ENCODE results near the gene SLC5A4.
"Not testable (repeated sequence)": the region's sequence is repeated elsewhere in the genome, so short reads cannot be mapped to it uniquely, and the experiment has no call there.

Gene SLC5A4

DNA sequence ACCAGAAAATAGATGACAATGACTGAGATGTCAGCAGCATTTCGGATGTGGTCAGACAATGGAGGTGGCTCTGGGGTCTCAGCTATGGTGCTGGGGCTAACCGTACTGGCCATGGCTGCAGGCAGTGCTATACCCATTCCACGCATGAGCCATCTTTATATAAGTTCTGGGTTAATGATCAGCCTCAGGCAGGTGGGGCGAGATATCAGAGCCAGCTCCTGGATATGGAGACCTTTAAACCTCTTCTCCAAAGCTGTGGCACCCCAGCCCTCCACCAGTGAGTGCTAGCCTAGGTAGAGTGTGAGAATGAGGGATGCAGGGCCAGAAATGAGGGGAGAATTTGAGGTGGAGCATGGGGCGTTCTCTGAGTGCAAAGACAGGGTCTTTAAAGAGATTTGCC lies at the start of gene SLC5A4:
Gene SLC5A4, minus strand, starts transcription at position 131 of the 400 bp plus-strand sequence. Its CDS starts 18 bp downstream, at position 113.
- DNase-seq, result no peak

DNA sequence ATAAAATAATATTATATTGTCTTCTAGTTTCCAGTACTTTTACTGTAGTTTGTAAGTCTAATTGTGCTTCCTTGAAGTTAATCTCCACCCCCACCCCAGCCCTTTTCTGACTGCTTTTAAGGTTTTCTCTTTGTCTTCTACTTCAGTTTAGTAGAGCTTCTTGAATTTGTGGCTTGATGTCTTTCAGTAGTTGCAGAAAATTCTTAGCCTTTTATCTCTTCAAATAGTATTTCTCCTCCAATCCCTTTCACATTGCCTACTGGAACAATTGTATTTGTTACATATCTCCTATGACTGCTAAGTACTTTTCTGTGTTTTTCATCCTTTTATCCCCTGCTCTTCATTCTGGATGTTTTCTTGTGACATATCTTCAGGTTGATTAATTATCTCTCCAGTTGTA lies 38.8 kb upstream of the SLC5A4 start:
- DNase-seq, result not testable (repeated sequence)

DNA sequence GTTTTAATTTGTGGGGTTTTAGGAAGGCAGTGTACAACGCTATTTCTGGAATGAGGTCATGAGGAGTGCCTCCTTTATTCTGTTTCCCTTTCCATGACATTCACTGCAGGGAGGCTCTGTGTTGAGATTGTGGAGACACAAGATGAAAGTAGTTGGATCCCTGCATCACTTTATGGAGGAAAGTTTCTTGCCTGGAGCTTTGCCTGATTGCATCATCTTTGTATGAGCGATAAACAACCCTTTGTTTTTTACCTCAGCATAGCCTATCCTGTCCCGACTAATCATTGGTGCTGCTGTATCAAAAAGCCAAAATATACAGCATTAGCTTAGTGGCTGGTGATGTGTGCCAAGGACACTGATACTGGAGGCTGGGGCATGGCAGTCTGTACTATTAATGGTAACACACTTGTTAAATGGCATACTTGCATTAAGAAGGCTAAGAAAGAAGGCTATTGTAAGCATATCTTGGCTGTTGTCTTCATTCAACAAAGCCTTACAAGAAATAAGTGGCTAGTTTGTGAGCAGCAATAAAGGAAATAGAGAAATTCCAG lies 31.2 kb upstream of the SLC5A4 start:
- DNase-seq, result no peak

DNA sequence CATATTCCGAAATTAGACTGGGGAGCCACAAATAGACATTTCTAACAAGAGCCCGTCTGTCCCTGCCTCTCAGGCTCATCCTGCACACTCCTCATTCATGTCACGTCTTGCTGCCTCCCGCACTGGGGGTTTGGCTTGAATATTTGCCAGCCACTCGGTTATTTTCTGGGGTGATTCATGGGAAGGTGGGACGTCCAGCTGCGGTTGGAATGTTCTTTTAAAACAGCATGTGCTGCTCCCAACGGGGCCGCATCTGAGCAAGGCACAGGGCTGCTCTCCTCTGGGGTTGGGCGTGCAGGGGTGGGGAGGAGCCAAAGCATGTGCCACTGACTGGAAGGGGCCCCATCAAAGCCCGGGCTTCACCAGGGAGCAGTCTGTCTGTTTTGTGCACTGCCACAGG lies 25.9 kb upstream of the SLC5A4 start:
- DNase-seq, result no peak

DNA sequence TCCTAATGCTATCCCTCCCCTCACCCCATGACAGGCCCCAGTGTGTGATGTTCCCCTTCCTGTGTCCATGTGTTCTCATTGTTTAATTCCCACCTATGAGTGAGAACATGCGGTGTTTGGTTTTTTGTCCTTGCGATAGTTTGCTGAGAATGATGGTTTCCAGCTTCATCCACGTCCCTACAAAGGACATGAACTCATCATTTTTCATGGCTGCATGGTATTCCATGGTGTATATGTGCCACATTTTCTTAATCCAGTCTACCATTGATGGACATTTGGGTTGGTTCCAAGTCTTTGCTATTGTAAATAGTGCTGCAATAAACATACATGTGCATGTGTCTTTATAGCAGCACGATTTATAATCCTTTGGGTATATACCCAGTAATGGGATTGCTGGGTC lies 20.2 kb upstream of the SLC5A4 start:
- not testable (repeated sequence) for DNase-seq

DNA sequence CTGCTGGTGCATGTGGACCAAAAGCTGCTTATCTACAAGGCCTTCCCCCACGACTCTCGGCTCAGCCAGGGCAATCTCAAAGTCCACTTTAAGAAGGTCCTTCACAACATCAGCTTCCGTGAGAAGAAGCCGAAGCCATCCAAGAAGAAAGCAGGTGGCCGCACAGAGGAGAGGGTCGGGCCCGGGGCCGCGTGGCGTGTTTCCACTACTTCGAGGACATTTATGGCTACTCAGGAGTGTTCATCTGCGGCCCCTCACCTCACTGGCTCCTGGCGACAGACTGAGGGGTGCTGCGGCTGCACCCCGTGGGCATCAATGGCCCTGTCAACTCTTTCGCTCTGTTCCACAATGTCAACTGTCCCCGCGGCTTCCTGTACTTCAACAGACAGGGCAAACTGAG lies 16.2 kb upstream of the SLC5A4 start:
- DNase-seq, result no peak

DNA sequence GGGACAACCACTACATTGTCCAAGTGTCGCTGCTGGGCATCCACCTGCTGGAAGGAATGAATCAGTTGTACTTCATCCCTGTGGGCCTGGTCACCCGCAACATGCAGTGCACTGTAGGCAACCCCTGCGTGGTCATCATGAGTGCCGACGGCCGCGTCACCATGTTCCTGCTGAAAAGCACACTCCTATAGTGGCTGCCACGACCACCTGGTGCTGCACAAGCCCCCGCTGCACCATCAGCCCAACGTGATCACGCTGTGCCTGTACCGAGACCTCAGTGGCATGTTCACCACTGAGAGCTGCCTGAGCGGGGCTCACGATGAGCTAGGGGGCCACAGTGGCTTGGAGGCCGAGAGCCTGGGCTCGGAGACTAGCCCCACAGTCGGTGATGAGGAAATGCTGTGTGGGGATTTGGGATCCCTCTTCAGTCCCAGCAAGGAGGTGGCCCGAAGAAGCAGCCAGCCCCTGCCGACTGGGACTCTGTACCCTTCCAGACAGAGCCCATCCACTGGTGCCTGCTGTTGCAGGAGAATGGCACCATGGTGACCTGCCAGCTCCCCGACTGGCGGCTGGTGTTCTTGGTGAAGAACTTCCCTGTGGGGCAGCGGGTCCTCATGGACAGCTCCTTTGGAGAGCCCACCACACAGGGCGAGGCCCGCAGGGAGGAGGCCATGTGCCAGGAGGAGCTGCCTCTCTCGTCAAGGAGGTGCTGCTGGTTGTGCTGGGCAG lies 15.7 kb upstream of the SLC5A4 start:
- DNase-seq, result no peak

DNA sequence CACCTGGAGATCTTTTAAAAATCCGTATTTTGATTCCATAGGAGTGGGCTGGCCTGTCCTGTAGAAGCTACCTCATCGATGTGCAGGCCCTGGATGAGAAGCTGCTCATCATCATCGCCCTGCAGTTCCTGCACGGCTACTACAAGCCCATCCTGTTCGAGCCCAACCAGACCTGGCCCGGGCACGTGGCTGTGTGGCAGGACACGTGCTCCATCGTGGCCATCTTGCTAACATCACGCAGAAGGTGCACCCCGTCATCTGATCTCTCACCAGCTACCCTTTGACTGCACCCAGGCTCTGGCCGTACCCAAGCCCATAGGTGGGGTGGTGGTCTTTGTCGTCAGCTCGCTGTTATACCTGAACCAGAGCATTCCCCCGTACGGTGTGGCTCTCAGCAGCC lies 14.2 kb upstream of the SLC5A4 start:
- DNase-seq, result no peak

DNA sequence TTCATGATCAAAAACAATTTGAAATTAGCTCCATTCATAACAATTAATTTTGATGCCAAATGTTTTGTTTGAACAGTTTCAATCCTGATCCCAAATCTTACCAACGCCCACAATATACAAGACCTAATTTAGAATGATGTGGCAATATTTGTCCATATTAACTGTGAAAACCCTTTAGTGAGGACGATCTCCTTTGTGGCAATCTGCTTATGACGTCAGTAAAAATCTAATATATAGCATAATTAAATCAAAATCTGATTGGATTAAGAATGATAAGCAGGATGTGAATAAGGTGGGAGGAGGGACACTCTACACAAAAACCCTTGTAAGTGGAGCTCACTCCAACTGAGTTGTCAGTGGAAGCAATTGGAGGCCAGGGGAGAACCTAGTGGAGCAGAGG lies 11.9 kb upstream of the SLC5A4 start:
- DNase-seq, result no peak

DNA sequence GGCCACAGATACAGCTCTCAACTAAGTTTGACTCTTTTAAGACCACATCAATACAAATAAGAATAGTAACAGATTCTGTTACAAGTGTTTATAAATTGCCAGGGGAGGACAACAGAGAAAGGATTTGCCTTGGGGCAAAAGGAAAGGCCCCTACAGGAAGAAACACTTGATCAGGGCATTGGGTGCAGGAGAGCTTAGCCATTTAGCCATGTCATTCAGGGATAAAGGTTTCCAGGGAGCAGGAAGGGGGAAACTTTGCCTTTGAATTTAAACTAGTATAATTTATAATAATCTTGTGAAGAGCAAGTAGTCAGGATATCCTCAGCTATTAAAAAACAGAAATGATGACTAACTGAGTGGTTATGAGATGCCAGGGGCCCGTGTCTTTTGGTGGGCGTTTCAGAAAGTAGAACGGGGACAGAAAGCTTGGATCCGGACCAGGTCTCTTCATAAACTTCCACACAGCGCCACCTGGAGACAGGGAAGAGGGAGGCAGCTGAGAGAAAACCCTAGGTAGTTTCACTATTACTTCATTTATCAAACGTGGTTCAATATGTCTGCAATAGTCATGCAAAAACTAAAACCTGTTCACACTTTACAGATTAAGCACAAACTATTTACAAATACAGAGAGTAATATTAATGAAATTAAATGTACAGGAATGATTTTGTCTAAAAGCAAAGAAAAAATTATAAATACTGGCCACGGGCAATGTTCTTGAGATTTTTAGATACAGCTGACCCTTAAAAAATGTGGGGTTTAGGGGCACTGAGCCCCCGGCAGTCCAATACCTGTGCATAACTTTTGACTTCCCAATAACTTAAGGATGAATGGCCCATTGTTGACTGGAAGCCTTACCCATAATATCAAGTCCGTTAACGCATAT lies 11.0 kb upstream of the SLC5A4 start:
- peak; percentile 82 for DNase-seq

DNA sequence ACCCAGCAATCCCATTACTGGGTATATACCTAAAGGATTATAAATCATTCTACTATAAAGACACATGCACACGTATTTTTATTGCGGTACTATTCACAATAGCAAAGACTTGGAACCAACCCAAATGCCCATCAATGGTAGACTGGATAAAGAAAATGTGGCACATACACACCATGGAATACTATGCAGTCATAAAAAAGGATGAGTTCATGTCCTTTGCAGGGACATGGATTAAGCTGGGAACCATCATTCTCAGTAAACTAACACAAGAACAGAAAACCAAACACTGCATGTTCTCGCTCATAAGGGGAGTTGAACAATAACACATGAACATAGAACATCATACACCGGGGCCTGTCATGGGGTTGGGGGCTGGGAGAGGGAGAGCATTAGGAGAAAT lies 8.5 kb upstream of the SLC5A4 start:
- not testable (repeated sequence) for DNase-seq

DNA sequence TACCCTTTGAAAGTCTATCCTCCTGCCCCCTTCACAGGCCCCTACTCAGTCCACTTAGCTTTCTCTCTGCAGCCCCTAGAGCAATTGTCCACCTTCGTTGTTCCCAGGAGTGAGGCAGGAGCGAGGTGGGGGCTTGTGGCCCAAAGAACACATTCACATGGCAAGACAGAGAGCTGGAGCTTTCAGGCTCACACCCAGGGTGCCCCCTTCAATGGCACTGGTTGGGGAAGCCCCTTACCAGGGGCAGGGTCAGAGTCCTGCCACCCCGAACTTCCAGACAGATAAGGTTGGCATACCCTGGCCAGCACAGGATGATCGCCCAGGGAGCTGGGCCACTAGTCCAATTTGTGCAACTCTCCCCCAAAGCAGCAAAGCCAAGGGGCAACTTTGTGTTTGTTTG lies 6.2 kb upstream of the SLC5A4 start:
- DNase-seq, result no peak

DNA sequence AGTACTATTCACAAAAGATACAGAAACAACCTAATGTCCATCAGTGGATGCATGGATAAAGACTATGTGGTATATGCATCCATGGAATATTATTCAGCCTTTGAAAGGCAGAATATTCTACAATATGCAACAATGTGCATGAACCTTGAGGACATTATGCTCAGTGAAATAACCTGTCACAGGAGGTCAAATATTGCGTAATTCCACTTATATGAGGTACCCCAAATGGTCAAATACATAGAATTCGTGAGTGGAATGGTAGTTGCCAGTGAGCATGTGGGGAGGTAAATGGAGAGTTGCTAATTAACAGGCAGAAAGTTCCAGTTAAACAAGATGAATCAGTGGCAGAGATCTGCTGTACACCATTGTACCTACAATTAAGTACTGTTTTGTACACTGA lies 3.6 kb upstream of the SLC5A4 start:
- DNase-seq, result no peak

DNA sequence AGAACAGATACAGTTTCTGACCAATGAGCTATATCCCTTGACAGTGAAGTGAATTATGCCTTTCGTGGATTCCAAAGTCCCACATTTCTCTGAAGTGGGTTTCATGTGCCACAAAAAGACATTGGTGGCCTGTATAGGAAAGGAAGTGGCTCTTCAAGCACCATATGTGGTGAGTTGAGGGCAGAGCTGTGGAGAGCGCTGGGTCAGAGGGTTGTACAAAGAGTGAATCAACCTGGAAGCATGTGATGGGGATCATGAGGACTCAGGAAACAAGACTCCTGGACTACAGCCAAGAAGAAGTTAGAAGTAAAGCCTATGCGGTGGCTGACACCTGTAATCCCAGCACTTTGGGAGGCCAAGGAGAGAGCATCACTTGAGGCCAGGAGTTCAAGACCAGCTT lies 579 bp upstream of the SLC5A4 start:
- DNase-seq, result no peak

DNA sequence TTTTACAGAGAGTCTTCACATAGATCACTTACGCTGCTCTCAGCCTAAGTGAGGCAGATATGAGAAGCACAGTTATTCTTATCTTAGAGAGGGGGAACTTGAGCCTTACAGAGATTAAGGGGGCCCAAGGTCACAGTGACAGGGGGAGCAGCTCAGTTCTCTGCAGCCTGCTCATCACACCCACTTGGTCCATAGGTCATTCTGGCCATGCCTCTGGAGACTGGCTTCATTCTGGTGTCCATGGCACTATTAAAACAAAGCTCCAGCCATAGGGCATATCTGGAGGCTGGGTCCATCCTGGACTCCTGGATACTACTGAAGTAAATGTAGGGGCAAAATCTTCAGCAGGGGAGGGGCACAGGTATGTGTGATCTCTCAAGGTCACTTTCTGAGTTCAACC lies 5.9 kb downstream of the SLC5A4 start:
- no peak for DNase-seq

DNA sequence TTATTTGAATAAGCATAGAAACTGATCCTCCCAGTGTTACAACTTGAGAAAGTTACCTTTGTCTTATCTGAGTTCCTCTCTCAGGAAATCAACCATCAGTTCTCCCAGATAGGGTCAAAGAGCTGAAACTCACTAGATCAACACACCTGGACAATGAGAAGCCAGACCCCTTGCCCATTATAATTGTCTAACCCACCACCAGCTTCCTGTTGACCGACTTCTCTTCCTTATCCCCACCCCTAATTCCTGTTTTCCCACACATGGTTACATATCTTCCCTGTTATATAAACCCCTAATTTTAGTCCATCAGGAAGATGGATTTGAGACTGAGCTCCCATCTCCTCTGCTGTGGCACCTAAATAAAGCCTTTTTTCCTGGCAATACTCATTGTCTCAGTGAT lies 6.9 kb downstream of the SLC5A4 start:
- DNase-seq, result no peak

DNA sequence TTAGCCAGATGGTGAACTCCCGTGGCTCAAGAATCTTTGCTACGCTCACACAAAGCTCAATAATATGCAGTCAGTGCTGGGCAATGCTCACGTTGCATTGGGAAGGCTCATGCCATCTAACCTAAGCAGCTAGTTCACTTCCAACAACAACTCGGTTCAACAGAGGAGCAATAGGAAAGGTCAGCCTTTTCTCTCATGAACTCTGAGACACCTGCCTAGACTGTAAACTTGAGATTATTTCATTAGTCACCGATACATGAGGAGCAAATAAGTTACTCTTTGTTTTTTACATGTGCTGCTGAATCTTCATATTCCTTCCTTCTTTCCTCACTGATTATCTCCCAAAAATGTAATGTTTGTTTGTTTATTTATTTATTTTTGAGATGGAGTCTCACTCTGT lies 9.0 kb downstream of the SLC5A4 start:
- DNase-seq, result no peak

DNA sequence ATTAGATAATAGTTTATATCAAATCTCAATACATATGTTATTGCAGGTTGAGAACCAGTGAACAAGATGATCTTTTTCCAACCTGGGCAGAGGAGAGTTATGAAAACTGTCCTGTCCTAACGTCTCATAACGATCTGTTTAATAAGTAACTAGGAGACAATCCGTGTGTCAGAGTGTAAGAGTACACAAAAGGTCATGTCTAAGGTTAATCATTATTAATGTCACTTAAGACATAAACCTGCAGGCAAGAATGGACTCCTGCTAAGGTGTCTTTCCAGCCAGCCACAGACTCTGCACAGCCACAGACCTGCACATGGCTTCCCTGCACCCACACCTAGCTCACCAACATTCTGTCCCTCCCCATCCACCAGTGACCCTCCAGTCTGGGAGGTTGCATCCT lies 10.1 kb downstream of the SLC5A4 start:
- DNase-seq, result no peak

DNA sequence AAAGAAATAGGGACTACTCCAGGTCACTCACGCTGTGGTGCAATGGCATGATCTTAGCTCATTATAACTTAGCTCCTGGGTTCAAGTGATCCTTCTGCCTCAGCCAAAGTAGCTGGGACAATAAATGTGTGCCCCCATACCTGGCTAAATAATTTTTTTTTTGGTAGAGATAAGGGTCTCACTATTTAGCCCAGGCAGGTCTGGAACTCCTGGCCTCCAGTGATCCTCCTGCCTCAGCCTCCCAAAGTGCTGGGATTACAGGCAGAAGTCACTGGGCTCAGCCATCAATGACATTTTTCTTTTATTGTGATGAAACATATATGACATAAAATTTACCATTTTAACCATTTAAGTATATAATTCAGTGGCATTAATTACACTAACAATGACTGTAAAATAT lies 10.6 kb downstream of the SLC5A4 start:
- DNase-seq, result no peak

DNA sequence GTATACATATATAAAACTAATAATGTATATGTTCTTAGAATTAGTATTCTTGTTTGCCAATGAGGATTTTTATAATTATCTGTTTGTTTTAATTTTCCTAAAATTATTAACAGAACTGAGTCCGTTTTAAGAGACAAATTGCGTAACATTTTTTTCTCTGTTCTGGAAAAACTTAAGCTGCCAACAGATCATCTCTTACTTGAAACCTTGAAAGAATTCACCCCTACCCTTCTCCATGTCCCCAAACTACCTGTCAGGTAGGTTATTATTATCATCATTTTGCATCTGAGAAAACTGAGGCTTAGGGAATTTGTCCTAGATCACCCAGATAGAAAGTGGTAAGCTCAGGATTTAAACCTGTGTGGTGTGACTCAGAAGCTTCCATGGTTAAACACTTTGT lies 14.7 kb downstream of the SLC5A4 start:
- no peak for DNase-seq

DNA sequence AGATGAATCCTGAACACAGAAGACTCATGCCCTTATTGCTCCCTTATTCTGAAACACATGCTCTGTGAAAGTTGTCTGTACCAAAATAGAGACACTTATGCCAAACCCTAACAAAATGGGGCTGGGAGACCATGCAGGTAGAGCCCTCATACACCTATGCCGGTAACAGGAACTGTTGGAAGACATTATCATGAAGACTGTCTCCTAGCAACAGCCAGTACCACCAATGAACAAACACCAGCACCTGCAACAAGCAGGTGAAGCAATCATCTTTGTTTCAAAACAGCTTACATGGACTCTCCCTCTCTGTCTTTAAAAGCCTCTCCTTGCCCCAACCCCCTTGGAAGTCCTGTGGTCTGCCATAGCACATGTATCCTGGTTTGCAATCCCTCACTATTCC lies 17.2 kb downstream of the SLC5A4 start:
- no peak for DNase-seq

DNA sequence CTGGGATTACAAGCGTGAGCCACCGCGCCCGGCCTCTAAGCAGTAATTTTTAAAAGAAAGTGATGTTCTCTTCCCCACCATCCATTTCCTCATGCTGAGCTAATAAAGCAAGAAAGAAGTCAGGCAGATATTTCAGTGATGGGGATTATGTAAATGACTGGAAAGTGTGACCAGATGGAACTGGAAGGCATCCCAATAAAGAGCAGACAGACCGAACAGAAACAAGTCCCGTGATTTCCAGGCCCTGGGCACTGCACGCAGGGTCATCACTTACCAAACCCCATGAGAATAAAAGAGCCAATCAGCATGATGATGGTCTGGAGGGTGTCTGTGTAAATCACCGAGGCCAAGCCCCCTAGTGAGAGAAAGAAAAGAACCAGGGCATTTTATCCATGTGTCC lies 18.2 kb downstream of the SLC5A4 start:
- no peak for DNase-seq

DNA sequence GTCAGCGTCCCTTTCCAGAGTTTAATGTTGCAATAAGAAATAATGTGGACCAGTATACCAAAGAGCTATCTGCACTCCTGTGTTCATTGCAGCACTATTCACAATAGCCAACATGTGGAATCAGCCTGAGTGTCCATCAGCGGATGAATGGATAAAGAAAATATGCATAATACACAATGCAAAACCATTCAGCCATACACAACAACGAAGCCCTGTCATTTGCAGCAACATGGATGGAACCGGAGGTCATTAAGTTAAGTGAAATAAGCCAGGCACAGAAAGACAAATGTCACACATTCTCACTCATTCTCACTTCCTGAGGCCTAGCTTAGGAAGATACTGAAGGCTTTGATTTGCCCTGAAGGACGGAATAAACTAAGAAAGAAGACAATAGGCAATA lies 22.1 kb downstream of the SLC5A4 start:
- no peak for DNase-seq

DNA sequence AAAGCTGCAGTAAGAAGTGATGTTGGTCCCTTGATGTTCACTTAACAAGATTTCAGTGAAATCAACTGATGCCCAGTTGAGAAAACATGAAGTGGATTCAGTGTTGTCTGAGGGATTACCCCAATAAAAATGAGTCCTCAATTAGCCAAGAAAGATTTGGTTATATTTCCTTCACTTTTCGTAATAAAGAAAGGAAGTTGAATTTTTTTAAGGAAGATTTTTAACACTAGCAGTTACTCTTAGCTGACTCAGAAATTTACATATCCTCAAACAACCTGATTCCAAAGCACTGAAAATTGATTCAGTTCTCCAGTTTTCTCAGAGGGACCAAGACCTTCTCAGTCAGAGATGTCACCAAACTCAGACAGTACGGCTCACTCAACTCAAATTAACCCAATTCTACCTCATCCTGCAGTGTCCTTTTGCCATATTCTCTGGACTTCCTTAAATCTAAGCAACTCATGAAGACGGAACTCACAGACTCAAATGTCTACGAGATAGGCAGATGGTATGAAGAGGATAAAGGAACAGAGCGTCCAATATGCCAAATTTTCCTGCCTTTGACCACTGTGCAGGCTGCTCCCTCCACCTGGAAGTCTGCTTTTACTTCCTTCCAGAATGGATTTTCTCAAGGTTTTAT lies 22.8 kb downstream of the SLC5A4 start:
- DNase-seq, result no peak
